ENCODE measurements around the gene KIF26B.
"Not testable (repeated sequence)": the region's sequence is repeated elsewhere in the genome, so short reads cannot be mapped to it uniquely, and the experiment has no call there.

DNA sequence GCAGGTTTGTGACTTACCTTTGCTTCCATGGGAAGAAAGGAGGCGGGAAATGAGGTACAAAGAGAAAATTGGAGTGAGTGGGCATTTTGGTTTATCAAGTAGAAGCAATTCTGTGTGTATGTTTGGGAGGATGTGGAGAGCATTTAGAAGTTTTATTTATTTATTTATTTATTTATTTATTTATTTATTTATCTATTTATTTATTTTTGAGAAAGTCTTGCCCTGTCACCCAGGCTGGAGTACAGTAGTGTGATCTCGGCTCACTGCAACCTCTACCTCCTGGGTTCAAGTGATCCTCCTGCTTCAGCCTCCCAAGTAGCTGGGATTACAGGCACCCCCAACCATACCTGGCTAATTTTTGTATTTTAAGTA lies 182.2 kb downstream of the KIF26B start:
- TF ChIP-seq, protein P1, sequence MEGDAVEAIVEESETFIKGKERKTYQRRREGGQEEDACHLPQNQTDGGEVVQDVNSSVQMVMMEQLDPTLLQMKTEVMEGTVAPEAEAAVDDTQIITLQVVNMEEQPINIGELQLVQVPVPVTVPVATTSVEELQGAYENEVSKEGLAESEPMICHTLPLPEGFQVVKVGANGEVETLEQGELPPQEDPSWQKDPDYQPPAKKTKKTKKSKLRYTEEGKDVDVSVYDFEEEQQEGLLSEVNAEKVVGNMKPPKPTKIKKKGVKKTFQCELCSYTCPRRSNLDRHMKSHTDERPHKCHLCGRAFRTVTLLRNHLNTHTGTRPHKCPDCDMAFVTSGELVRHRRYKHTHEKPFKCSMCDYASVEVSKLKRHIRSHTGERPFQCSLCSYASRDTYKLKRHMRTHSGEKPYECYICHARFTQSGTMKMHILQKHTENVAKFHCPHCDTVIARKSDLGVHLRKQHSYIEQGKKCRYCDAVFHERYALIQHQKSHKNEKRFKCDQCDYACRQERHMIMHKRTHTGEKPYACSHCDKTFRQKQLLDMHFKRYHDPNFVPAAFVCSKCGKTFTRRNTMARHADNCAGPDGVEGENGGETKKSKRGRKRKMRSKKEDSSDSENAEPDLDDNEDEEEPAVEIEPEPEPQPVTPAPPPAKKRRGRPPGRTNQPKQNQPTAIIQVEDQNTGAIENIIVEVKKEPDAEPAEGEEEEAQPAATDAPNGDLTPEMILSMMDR (IDR thresholded peaks at IDR 0.05; ENCODE audit: borderline replicate concordance, extremely low read depth, low read length, poor library complexity, severe bottlenecking): not testable (repeated sequence)
- not testable (repeated sequence) for TF ChIP-seq EZH2 (IDR thresholded peaks at IDR 0.05; ENCODE audit: borderline replicate concordance, low read depth, low read length, severe bottlenecking)

All from DND-41 (cell line).